SK-N-MC (cell line): Measurements from ENCODE around the gene CEACAM7.
"Not testable (repeated sequence)": the region's sequence is repeated elsewhere in the genome, so short reads cannot be mapped to it uniquely, and the experiment has no call there.

ENCODE experiments used
- DNase-seq: peaks from one replicate; pipeline ENCODE4 v3.0.0-alpha.2; 2011; ENCODE audit warnings: low read depth, low spot score
- H3K27ac ChIP-seq: fragments of 200-600 bp; sonication (generic); 2 replicates; pipeline ENCODE4 v1.5.1; 2016; ENCODE audit warnings: mixed run types
- H3K36me3 ChIP-seq: fragments of 200-600 bp; sonication (generic); 2 replicates; pipeline ENCODE4 v1.6.1; 2017; ENCODE audit warnings: antibody characterized with exemption, low read length, mixed read lengths; ENCODE audit not compliant: insufficient read depth
- H3K4me3 ChIP-seq: fragments of 200-600 bp; sonication (generic); 2 replicates; pipeline ENCODE4 v1.5.1; 2016
- H3K9ac ChIP-seq: fragments of 200-600 bp; sonication (generic); 2 replicates; pipeline ENCODE4 v1.8.0; 2017; ENCODE audit warnings: mixed run types, mixed read lengths; ENCODE audit not compliant: insufficient read length
- H3K9me3 ChIP-seq: fragments of 200-600 bp; sonication (generic); 2 replicates; pipeline ENCODE4 v1.6.1; 2017; ENCODE audit warnings: low read depth, mild to moderate bottlenecking, antibody characterized with exemption, low read length, moderate library complexity, mixed read lengths
- EZH2 ChIP-seq: fragments of 200-600 bp; sonication (generic); IDR thresholded peaks from one replicate; pipeline ENCODE4 v1.6.1; 2017; ENCODE audit warnings: antibody characterized with exemption
- FOXP2 ChIP-seq: optimal IDR thresholded peaks from 2 replicates; pipeline ENCODE3; 2011; ENCODE audit warnings: mild to moderate bottlenecking, moderate library complexity; ENCODE audit not compliant: insufficient read depth; ENCODE audit errors: extremely low read length, control extremely low read depth
- POLR2AphosphoS5 ChIP-seq: IDR thresholded peaks from 2 replicates; pipeline ENCODE4 v1.6.1; 2012; ENCODE audit warnings: mild to moderate bottlenecking, low read depth, low read length, borderline replicate concordance

CEACAM7 gene

DNA sequence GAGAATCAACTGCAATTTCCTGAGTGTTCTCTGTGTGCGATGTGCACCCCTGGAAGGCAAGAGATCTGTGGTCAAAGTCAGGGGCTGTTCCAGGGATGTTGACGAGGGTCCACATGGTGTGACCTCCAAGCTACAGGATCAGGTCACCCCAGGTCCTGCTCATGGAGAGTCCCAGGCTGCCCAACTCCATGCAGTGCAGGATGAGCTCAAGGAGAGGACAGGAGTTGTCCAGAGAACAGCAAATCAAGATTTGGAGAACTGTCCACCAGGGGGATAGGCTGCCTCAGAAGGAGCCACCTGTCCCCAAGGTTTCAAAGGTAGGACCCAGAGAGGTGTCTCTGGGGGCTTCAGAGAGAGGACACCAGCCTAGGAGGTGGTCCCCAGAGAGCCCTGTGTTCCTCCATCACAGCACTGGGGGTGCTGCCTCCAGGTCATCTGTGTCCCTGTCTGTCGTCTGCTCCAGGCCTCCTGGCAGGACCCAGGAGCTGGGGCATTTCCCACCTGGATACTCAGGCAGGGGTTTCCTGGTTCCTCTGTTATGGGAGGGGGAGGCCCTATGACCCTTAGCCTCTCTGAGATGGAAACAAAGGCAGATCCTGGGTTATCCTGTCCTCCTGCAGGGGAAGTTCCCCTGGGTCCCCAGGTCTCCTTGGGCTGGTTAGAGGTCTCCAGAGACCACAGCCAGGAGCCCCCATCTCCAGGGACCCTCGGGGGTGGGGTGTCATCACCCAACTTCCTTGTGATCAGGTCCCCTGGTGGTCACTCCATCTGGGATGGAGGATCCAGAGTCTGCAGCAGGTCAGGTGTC lies 2.1 kb upstream of the CEACAM7 start:
- H3K4me3 ChIP-seq = no peak overlapping the region
- H3K36me3 ChIP-seq = no peaks in the 10 kb centered on the region
- no peak for DNase-seq
- no peak overlapping the region for H3K27ac ChIP-seq
- TF ChIP-seq EZH2 = no peak
- TF ChIP-seq FOXP2 = no peak
- no peak for TF ChIP-seq POLR2AphosphoS5
- no peak overlapping the region for H3K9ac ChIP-seq
- no peaks in the 10 kb centered on the region for H3K9me3 ChIP-seq

GRCh38 chr19:41688687-41689086 lies 617 bp upstream of the CEACAM7 start:
- H3K4me3 ChIP-seq = no peak overlapping the region
- DNase-seq = no peak
- TF ChIP-seq POLR2AphosphoS5 = no peak
- TF ChIP-seq FOXP2 = no peak
- TF ChIP-seq EZH2 = no peak

DNA sequence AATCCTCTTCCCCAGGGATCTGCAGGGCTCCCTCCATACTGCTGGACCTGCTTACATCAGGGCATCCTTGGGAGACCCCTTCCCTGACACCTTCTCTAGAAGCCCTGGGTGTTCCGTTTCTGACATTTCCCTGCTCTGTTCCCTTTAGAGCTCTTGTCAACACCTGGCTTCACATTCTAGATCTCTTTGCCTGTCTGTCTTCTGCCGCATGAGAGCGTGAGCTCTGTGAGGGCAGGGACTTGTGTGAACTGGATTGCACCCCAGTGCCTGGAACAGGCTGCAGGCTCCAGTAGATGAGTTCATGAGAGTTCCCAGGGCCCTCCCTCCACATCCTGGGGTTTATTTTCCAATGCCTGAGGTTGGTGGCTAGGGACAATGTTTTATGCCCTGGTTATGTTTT lies 651 bp downstream of the CEACAM7 start:
- DNase-seq = no peak
- no peak overlapping the region for H3K9ac ChIP-seq
- H3K4me3 ChIP-seq = no peak overlapping the region
- H3K9me3 ChIP-seq = no peaks in the 10 kb centered on the region
- TF ChIP-seq FOXP2 = no peak
- H3K36me3 ChIP-seq = no peaks in the 10 kb centered on the region
- H3K27ac ChIP-seq = no peak overlapping the region

More at GRCh38 chr19:41688687-41689086, 617 bp upstream of the CEACAM7 start:
- no peaks in the 10 kb centered on the region for H3K9me3 ChIP-seq
- no peaks in the 10 kb centered on the region for H3K36me3 ChIP-seq
- H3K9ac ChIP-seq = no peak overlapping the region
- H3K27ac ChIP-seq = no peak overlapping the region

GRCh38 chr19:41682437-41682836 lies 5.6 kb downstream of the CEACAM7 start:
- Histone ChIP-seq H3K9ac (no peak overlapping the region), H3K36me3 (no peaks in the 10 kb centered on the region), H3K27ac (no peak overlapping the region), H3K4me3 (no peak overlapping the region), H3K9me3 (no peaks in the 10 kb centered on the region)
- DNase-seq = no peak
- no peak for TF ChIP-seq FOXP2
- TF ChIP-seq POLR2AphosphoS5 = no peak
- TF ChIP-seq EZH2 = no peak

DNA sequence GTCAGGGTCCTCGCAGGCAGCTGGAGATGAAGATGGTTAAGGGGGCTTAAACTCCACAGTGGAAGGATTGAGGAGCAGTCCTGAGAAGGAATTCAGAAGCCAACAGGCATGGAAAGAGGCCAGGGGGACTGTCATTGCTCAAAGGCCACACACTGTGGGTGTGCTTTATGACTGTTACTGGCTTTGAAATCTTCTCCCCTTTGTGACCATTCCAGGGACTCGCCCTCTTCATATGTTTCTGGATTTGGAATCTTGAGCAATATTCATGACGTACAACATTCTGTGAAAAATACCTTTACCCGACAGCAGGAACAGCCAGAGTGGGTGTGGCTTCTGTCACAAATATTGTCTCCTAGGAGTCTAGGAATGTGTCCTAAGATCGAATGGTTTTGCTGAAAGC lies 16.6 kb downstream of the CEACAM7 start:
- Histone ChIP-seq H3K27ac (no peak overlapping the region), H3K9me3 (no peaks in the 10 kb centered on the region), H3K4me3 (no peak overlapping the region), H3K9ac (no peak overlapping the region), H3K36me3 (no peaks in the 10 kb centered on the region)
- no peak for TF ChIP-seq POLR2AphosphoS5
- no peak for TF ChIP-seq FOXP2
- TF ChIP-seq EZH2 = no peak
- no peak for DNase-seq

- Histone ChIP-seq H3K4me3 (no peak overlapping the region), H3K27ac (no peak overlapping the region), H3K9me3 (no peaks in the 10 kb centered on the region), H3K9ac (no peak overlapping the region), H3K36me3 (no peaks in the 10 kb centered on the region)
- TF ChIP-seq FOXP2 (no peak), EZH2 (no peak), POLR2AphosphoS5 (no peak)
- DNase-seq = no peak
Measured at GRCh38 chr19:41670755-41671154, 17.3 kb downstream of the CEACAM7 start.

GRCh38 chr19:41668315-41668714 lies 19.8 kb downstream of the CEACAM7 start:
- Histone ChIP-seq H3K27ac (no peak overlapping the region), H3K9me3 (no peaks in the 10 kb centered on the region), H3K9ac (no peak overlapping the region), H3K4me3 (no peak overlapping the region), H3K36me3 (no peaks in the 10 kb centered on the region)
- DNase-seq = no peak
- TF ChIP-seq FOXP2 (no peak), POLR2AphosphoS5 (no peak), EZH2 (no peak)

DNA sequence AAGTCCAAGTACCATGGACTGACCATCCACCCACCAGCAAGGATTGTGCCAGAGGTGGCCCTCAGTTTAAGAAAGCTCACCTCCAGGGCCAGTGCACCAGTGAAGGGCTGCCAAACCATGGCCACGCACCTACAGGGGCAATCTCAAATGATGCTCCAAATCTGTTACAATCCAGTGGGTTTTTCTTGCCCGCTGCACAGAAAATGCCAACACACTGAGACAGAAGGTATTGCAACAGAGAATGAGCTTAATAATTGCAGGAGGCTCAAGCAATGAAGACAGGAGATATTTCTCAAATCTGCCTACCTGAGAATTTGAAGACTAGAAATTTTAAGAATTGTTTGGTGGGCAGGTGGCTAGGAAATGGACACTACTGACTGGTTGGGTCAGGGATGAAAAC lies 22.0 kb downstream of the CEACAM7 start:
- H3K9me3 ChIP-seq = no peaks in the 10 kb centered on the region
- H3K36me3 ChIP-seq = no peaks in the 10 kb centered on the region
- H3K27ac ChIP-seq = no peak overlapping the region
- no peak overlapping the region for H3K4me3 ChIP-seq
- no peak overlapping the region for H3K9ac ChIP-seq
- TF ChIP-seq EZH2 (no peak), FOXP2 (no peak), POLR2AphosphoS5 (no peak)
- no peak for DNase-seq

DNA sequence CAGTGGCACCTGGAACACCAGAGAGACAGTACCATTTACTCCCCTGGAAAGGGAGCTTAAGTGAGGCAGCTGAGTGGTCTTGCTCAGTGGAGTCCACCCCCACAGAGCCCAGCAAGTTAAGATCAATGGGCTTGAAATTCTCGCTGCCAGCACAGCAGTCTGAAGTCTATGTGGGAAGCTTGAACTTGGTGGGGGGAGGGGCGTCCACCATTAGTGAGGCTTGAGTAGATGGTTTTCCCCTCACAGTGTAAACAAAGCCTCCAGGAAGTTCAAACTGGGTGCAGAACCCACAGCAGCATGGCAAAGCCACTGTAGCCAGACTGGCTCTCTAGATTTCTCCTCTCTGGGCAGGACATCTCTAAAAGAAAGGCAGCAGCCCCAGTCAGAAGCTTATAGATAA lies 30.9 kb downstream of the CEACAM7 start:
- Histone ChIP-seq H3K4me3 (no peak overlapping the region), H3K36me3 (no peaks in the 10 kb centered on the region), H3K9me3 (no peaks in the 10 kb centered on the region), H3K27ac (no peak overlapping the region), H3K9ac (no peak overlapping the region)
- TF ChIP-seq EZH2 (no peak), FOXP2 (no peak), POLR2AphosphoS5 (no peak)
- DNase-seq = no peak

GRCh38 chr19:41656756-41657155 lies 31.3 kb downstream of the CEACAM7 start:
- H3K9me3 ChIP-seq, DNase-seq, H3K27ac ChIP-seq, H3K36me3 ChIP-seq, H3K4me3 ChIP-seq, H3K9ac ChIP-seq: not testable (repeated sequence)
